NCI-H526 (cell line): ENCODE data around the gene PNMA1.

Source experiments
- DNase-seq, 2 experiments: peaks; one replicate each; lab custom pipeline; 2025; lab: John Stamatoyannopoulos, UW

Gene PNMA1

GRCh38 chr14:73736842-73737241 is 22.7 kb upstream of the PNMA1 start:
- DNase-seq = no peak

DNA sequence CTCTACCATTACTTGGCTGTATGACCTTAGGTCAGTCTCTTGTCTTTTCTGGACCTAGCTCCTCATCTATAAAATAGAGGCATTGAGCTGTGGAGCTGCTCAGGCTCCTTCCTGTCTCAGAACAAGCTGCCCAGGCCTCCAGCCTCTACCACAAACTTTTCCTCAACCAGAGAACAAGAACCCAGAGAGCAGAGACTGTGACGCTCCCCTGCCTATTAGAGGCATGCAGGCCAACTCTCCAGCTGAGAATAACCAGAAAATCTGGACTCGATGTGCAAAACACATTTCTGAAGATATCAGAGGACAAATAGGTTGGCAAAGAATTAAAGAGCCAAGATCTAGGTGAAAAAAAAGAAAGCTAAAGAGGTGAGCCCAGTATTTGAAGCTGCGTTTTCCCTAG is 17.8 kb upstream of the PNMA1 start:
- DNase-seq = no peak

DNA sequence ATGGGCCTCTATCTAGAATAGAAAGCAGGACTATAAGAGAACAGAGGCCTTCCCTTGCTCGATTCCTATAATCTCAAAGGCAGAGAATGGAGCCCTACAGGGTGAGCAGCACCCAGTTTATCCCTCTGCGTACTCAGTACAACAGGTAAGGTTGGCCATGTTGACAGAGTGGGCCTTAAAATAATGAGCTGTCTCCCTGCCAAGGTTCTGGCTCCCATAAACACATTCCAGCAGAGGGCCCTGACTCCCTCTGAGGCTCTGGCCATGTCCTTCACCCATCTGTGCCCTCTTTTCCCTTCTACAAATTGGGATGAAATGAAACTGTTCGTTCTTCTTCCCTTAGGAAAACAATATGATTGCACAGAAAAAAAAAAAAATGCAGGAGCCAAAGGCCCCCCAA is 16.9 kb upstream of the PNMA1 start:
- no peak for DNase-seq

GRCh38 chr14:73729556-73730265 is 15.5 kb upstream of the PNMA1 start:
- no peak for DNase-seq

- peak in 1 of 2 experiments; percentile 76 for DNase-seq
These were observed 14.6 kb upstream of the PNMA1 start for GRCh38 chr14:73728717-73729330.

GRCh38 chr14:73727166-73727565 is 13.0 kb upstream of the PNMA1 start:
- DNase-seq = no peak

DNA sequence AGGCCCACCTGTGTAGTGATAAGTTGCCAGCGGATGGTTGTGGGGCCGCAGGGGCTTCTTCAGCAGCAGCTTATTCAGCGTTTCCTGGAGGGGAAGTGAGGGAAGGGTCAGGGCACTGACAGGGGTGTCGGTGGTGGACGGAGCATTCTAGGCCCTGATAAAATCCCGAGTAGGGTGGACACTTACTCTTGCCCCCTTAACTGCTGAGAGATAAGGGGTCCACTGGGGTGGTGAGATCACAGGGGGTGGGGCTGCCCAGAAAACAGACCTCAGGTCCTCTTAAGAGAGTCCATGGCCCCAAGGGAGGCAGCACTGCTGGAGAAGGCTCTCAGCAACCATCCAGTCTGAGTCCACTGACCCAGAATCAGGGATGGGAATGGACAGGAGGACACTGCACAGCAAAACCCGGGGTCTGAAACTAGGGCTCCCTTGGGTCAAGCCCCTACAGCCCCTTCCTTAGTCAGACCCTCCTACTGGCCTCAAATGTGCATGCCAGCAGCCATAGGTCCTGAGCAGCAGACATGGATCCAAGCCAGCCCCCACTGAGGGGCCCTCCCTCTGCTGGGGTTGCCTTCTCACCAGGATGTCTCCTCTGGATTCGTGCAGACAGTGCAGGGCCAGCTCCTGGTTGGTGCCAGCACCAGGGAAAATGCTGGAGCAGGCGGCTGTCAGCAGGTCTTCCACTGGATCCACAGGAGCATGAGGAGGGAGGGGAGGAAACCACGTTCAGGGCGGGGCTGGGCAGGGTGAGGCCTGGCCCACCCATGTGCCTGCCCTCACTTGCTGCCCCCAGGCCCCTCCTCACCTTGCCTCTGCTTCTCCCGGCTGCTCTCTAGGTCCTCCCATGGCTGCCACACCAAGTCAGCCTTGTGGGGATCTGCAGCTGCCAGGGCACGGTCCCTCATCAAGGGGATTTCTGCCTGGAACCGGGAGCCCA is 12.1 kb upstream of the PNMA1 start:
- no peak for DNase-seq

GRCh38 chr14:73725116-73726024 is 11.2 kb upstream of the PNMA1 start:
- DNase-seq = no peak

DNA sequence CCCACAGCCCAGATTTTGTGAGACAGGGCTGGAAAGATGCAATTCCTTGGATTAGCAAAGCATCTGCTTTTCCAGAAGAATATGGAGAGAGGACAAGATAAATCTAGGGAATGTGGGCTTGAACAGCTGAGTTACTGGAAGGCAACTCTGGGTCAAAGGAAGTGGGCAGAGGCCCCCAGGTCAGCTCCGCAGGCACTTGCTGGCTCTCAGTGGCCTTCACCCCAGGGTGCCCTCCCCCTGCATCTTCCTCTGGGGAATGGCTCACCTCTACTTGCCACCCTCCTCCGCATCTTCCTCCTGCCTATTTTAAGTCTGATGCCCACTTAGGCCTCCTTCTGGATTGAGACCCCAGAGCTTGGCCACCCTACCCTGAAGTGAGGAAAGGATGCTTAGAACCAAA is 10.5 kb upstream of the PNMA1 start:
- no peak for DNase-seq

- no peak for DNase-seq
These were observed 9.8 kb upstream of the PNMA1 start for GRCh38 chr14:73723797-73724661.

DNA sequence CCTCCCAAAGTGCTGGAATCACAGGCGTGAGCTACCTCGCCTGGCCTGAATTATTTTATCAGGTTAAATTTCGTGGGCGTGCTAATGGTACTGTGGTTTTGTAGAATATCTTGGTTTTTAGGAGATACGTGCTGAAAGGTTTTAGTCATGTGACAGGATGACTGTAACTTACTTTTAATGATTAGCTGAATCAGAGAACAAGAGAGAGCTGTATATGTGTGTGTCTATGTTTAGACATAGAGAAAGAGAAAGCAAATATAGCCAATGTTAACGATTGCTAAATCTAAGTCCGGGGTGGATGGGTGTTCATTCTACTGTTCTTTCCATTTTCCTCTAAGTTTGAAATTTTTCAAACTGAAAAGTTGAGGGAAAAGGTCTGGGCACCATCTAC is 9.2 kb upstream of the PNMA1 start:
- no peak for DNase-seq

DNA sequence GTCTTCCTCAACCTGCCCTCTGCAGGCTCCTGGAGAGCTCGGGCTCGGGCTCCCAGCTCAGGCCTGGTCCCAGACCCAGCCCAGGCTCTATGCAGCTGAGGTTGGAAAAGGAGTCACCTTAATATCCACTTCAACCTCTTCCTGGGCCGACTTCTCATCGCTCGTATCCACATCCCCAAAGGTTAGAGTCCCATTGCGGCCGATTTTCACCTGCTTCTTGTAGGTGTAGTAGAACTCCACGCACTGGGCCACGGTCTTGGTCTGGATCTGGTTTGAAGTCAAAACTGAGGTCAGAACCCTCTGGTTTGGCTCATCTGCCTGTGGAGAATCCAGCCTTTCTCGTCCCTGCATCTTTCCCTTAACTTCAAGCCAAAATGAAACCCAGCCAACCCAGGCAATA is 8.4 kb upstream of the PNMA1 start:
- no peak for DNase-seq

- no peak for DNase-seq
These were observed 7.1 kb upstream of the PNMA1 start for GRCh38 chr14:73721101-73721821.

GRCh38 chr14:73720636-73721035 is 6.5 kb upstream of the PNMA1 start:
- DNase-seq = no peak

GRCh38 chr14:73719791-73720190 is 5.6 kb upstream of the PNMA1 start:
- DNase-seq = no peak

DNA sequence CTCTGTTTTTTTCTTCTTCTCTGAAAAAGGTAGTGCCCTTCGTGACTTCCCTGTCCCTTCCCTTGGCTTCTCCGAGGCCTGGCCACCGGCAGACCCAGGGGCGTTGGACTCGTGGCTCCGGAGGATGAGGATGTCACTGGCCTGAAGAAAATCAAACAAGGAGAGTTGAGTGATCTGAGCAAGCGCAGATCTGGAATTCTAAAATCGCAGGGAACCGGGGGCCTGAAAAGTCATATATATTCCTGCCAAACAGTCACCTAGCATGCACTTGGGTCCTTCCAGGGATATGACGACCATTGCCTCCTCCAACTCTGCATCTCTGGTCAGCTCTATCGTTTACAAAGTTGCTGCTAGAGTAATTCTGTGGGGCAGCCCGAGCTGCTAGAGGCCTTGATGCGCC is 5.2 kb upstream of the PNMA1 start:
- no peak for DNase-seq

DNA sequence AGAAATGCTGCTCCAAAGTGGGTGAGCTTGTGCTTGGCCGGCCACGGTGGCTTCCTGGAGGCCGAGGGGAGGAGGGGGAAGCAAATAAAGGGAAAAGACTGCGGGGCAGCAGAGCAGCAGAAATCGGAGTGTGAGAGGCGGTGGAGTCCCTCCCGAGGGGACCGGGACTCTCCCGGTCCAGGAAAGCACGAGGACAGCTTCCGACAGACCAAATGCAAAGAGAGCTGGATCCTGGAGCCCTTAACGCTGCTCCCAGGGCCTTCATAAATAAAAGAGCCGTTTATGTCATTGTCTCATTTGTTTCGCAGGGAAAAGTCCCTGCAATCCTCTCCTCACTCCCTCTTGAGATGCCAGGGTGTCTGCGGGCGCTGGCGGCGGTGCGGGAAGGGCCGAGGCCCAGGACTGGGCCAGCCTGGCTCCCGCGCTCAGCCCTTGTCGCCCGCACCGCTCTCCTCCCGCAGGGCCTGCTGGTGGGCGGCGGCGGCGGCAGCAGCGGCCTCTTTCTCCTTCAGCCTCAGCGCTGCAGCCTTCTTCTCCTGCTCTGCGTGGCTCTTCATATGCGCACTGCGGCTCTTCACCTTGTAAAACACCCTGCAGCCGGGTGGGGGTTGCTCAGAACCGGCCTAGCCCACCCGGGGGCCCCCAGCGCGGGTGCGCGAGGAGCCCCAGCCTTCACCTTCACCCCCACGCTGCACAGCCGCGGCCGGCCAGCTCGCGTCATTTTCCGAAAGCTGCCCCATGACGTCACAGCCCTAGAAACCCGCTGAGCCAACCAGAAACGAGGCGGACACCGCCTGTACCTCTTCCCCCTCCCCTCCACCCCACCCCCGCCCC is 4.5 kb upstream of the PNMA1 start:
- no peak for DNase-seq

DNA sequence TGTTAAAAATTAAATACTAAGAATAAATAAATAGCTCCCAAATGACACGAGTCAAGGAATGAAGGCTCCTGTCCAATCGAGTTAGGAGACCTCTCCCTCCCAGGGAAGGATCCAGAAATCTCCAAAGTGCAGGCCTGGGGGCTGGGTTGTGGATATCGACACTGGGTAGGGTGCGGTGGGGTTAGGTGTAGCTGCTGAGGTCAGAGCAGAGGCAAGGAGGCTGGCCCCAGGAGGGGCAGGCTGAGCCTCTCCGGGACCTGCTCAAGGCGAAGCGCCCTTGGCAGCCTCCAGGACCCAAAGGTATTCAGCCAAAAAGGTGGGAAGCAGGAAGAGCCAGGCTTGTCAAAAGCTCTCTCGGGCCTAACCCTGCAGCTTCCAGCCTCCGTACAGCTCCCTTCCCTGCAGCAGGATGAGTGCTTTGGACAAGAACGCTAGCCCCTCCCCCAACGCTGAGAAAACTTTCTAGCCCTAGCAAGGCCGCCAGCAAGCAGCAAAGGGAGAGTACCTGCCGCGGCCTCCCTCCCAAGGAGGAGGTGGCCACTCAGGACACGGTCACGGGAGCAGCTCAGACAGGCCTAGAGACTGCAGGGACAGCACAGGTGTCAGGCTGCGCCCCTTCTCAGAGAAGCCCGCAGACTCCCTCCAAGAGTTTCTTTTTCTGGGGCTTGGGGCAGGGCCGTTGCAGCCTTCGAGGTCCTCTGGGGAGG is 3.7 kb upstream of the PNMA1 start:
- no peak for DNase-seq

- DNase-seq = no peak
These were observed 3.1 kb upstream of the PNMA1 start for GRCh38 chr14:73717266-73717665.
